ENCODE measurements around the gene PDE8B. TPM values are rescaled to one million over a fixed set of nuclear protein-coding genes. Genes with fewer than 3 reads are reported as not detected.

The PDE8B gene
- total and polyA plus RNA-seq, 2 donors (not counting 1 experiment from before 2014, with no cell fraction given), result 0.07 TPM; not detected in 1

GRCh38 chr5:77174526-77174925 lies 36.0 kb upstream of the PDE8B start:
- no peak for TF ChIP-seq EZH2 (IDR thresholded peaks at IDR 0.05; ENCODE audit: borderline replicate concordance, insufficient read depth, low read depth, low read length, poor library complexity, severe bottlenecking)
- no peak for TF ChIP-seq CTCF (IDR thresholded peaks at IDR 0.05)
- H3K9me3 ChIP-seq (ENCODE audit: control extremely low read depth in 1 of 3, control insufficient read depth in 2 of 3, insufficient read depth in 1 of 3, low read length in 2 of 3), result no peaks in the 10 kb centered on the region

DNA sequence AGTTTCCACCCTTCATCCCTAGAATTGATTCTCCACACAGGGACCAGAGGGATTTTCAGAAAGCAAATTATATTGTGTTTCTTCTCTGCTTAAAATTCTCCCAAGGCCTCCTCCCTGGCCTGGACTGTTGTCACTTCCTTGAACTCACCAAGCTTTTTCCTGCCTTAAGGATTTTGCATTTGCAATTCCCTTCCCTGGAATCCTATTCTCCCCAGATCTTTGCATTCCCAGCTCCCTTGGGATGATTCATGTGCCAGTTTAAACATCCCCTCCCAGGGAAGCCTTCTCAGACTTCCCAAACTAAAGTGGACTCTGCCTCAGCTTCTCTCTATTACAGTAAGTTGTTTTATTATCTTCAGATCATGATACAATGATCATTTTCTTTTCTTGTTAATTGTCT lies 35.2 kb upstream of the PDE8B start:
- peaks cover 18% of the 10 kb centered on the region for H3K27me3 Mint-ChIP-seq
- no peaks in the 10 kb centered on the region for H3K4me1 Mint-ChIP-seq
- no peaks in the 10 kb centered on the region for H3K9me3 Mint-ChIP-seq (ENCODE audit: insufficient read depth)
- Histone ChIP-seq H3K9ac (ENCODE audit: low read length) (no peak overlapping the region), H3K4me3 (ENCODE audit: control extremely low read depth in 1 of 5, extremely low read depth in 1 of 5, insufficient read depth in 1 of 5, low read depth in 2 of 5, low read length in 4 of 5) (no peak overlapping the region), H3K36me3 (replicated peaks in 1 of 2; ENCODE audit: control extremely low read depth in 1 of 2, control insufficient read depth in 1 of 2, extremely low read depth in 1 of 2, insufficient read depth in 2 of 2, low read length in 1 of 2) (no peaks in the 10 kb centered on the region), H3K4me1 (ENCODE audit: control insufficient read depth in 2 of 2, insufficient read depth in 2 of 2, low read length in 2 of 2) (no peaks in the 10 kb centered on the region), H2AFZ (ENCODE audit: insufficient read depth, low read depth, low read length, poor library complexity, severe bottlenecking) (no peak overlapping the region), H4K20me1 (ENCODE audit: control insufficient read depth, insufficient read depth, low read length, poor library complexity, severe bottlenecking) (no peaks in the 10 kb centered on the region), H3K27me3 (replicated peaks in 1 of 4; ENCODE audit: control extremely low read depth in 1 of 4, control insufficient read depth in 3 of 4, insufficient read depth in 4 of 4, low read length in 3 of 4) (peaks cover 0 to 17% (median 5%) of the 10 kb centered on the region in 4 experiments), H3K79me2 (ENCODE audit: control insufficient read depth, insufficient read depth, low read length) (no peaks in the 10 kb centered on the region), H3K27ac (ENCODE audit: low read length in 2 of 2) (no peak overlapping the region), H3K9me3 (ENCODE audit: control extremely low read depth in 1 of 3, control insufficient read depth in 2 of 3, insufficient read depth in 1 of 3, low read length in 2 of 3) (no peaks in the 10 kb centered on the region), H3K4me2 (replicated peaks; ENCODE audit: low read depth, low read length, poor library complexity, severe bottlenecking) (no peak overlapping the region)
- CTCF ChIA-PET, result no interaction called here
- no peak overlapping the region for H3K4me3 Mint-ChIP-seq
- no peak overlapping the region for H3K27ac Mint-ChIP-seq
- no peak for ATAC-seq (ENCODE audit: low read depth)
- intact Hi-C loops (cut with micrococcal nuclease), result no loop called here
- POLR2A ChIA-PET, result no interaction called here
- no peak for DNase-seq
- TF ChIP-seq EZH2 (IDR thresholded peaks at IDR 0.05; ENCODE audit: borderline replicate concordance, insufficient read depth, low read depth, low read length, poor library complexity, severe bottlenecking), result no peak
- TF ChIP-seq CTCF (IDR thresholded peaks at IDR 0.05), result no peak

More at GRCh38 chr5:77174526-77174925, 36.0 kb upstream of the PDE8B start:
- peaks cover 0 to 12% (median 2%) of the 10 kb centered on the region in 4 experiments for H3K27me3 ChIP-seq (replicated peaks in 1 of 4; ENCODE audit: control extremely low read depth in 1 of 4, control insufficient read depth in 3 of 4, insufficient read depth in 4 of 4, low read length in 3 of 4)
- 100% methylated on average over 6 of the region's 6 CpGs for WGBS (ENCODE audit: insufficient coverage)
- Mint-ChIP-seq H3K9me3 (ENCODE audit: insufficient read depth) (no peaks in the 10 kb centered on the region), H3K4me3 (no peak overlapping the region), H3K27ac (no peak overlapping the region), H3K27me3 (peaks cover 25% of the 10 kb centered on the region), H3K4me1 (no peaks in the 10 kb centered on the region)
- H3K27ac ChIP-seq (ENCODE audit: low read length in 2 of 2), result no peak overlapping the region
- DNase-seq, result no peak
- no peaks in the 10 kb centered on the region for H3K4me1 ChIP-seq (ENCODE audit: control insufficient read depth in 2 of 2, insufficient read depth in 2 of 2, low read length in 2 of 2)
- ChIA-PET POLR2A (no interaction called here), CTCF (no interaction called here)
- no peak overlapping the region for H3K9ac ChIP-seq (ENCODE audit: low read length)
- intact Hi-C loops (cut with micrococcal nuclease), result no loop called here
- no peaks in the 10 kb centered on the region for H4K20me1 ChIP-seq (ENCODE audit: control insufficient read depth, insufficient read depth, low read length, poor library complexity, severe bottlenecking)
- H3K4me3 ChIP-seq (ENCODE audit: control extremely low read depth in 1 of 5, extremely low read depth in 1 of 5, insufficient read depth in 1 of 5, low read depth in 2 of 5, low read length in 4 of 5), result no peak overlapping the region
- no peaks in the 10 kb centered on the region for H3K79me2 ChIP-seq (ENCODE audit: control insufficient read depth, insufficient read depth, low read length)
- H3K4me2 ChIP-seq (replicated peaks; ENCODE audit: low read depth, low read length, poor library complexity, severe bottlenecking), result no peak overlapping the region
- H2AFZ ChIP-seq (ENCODE audit: insufficient read depth, low read depth, low read length, poor library complexity, severe bottlenecking), result no peak overlapping the region
- no peaks in the 10 kb centered on the region for H3K36me3 ChIP-seq (replicated peaks in 1 of 2; ENCODE audit: control extremely low read depth in 1 of 2, control insufficient read depth in 1 of 2, extremely low read depth in 1 of 2, insufficient read depth in 2 of 2, low read length in 1 of 2)
- ATAC-seq (ENCODE audit: low read depth), result no peak
